HUES64 (cell line): ENCODE results near the gene SPEG. TPM values are rescaled to one million over a fixed set of nuclear protein-coding genes. Genes with fewer than 3 reads are reported as not detected.
"Not testable (repeated sequence)": the region's sequence is repeated elsewhere in the genome, so short reads cannot be mapped to it uniquely, and the experiment has no call there.

Experiments used
- H3K27ac ChIP-seq: 2 replicates; pipeline ENCODE4 v1.7.0; 2013; ENCODE audit warnings: low read depth, low read length, inconsistent platforms
- H3K27me3 ChIP-seq: 2 replicates; pipeline ENCODE4 v1.6.1; 2013; ENCODE audit warnings: mild to moderate bottlenecking, low read length; ENCODE audit not compliant: insufficient read depth
- H3K36me3 ChIP-seq: 2 replicates; pipeline ENCODE4 v1.6.1; 2013; ENCODE audit warnings: mild to moderate bottlenecking, low read length; ENCODE audit not compliant: insufficient read depth
- H3K4me1 ChIP-seq: 2 replicates; pipeline ENCODE4 v1.6.1; 2013; ENCODE audit warnings: mild to moderate bottlenecking, low read length, moderate library complexity; ENCODE audit not compliant: insufficient read depth
- H3K4me3 ChIP-seq: 2 replicates; pipeline ENCODE4 v1.5.1; 2013; ENCODE audit warnings: mild to moderate bottlenecking, low read length, moderate library complexity
- H3K9ac ChIP-seq: 2 replicates; pipeline ENCODE4 v1.6.1; 2013; ENCODE audit warnings: mild to moderate bottlenecking, low read depth, low read length
- H3K9me3 ChIP-seq: 2 replicates; pipeline ENCODE4 v1.6.1; 2013; ENCODE audit warnings: low read depth, low read length; ENCODE audit not compliant: insufficient read depth
- WGBS: fragments of 150-250, 120-280 bp; methylation state at CpG from one replicate; pipeline ENCODE4 v1.1.7; 2013; ENCODE audit warnings: missing lambda C conversion rate; 5-methylcytosine and 5-hydroxymethylcytosine counted together
- polyA plus RNA-seq, 2 experiments: library from polyadenylated mRNA; stranded (reverse); fragments of 50-300 nt; gene quantifications; one replicate each; pipeline ENCODE4 v1.2.3, GENCODE V29; 2013

SPEG gene
- 15.6 TPM for polyA plus RNA-seq (2013, experiment 1 of 2)
- polyA plus RNA-seq (2013, experiment 2 of 2): 21.6 TPM

DNA sequence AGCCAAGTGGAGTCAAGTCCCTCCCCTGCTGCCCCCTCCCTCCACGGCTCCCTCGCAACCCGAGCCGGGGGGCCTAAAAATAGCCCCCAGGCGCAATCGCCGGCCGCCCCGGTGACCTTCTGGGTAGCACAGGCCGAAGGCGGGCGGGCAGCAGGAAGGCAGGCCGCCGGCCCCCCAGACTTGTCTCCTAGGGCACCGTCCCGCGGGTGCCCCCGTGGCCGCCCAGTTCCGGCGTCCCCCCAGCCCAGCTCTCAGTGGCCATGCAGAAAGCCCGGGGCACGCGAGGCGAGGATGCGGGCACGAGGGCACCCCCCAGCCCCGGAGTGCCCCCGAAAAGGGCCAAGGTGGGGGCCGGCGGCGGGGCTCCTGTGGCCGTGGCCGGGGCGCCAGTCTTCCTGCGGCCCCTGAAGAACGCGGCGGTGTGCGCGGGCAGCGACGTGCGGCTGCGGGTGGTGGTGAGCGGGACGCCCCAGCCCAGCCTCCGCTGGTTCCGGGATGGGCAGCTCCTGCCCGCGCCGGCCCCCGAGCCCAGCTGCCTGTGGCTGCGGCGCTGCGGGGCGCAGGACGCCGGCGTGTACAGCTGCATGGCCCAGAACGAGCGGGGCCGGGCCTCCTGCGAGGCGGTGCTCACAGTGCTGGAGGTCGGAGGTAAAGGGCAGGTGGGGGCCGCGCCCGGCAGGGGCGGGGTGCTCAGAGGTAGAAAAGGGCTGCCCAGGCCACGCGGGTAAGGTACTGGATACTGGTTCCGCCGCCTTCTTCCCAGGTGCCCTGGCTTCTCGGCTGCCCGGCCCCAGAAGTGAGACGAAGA is at the start of gene SPEG:
SPEG (plus strand) TSS at position 126 of the 808 bp plus-strand sequence; CDS start at position 261, 135 bp downstream.
- peak within 1 kb of the TSS; percentile 37 for H3K9ac ChIP-seq
- H3K4me3 ChIP-seq: peak within 1 kb of the TSS; percentile 49
- H3K27ac ChIP-seq: no peak within 1 kb of the TSS
- H3K36me3 ChIP-seq: no peaks in the 10 kb centered on the region
- peaks cover 29% of the 10 kb centered on the region for H3K27me3 ChIP-seq
- H3K4me1 ChIP-seq: no peaks in the 10 kb centered on the region
- WGBS: 12% methylated on average over 77 of the region's 77 CpGs
- no peaks in the 10 kb centered on the region for H3K9me3 ChIP-seq

DNA sequence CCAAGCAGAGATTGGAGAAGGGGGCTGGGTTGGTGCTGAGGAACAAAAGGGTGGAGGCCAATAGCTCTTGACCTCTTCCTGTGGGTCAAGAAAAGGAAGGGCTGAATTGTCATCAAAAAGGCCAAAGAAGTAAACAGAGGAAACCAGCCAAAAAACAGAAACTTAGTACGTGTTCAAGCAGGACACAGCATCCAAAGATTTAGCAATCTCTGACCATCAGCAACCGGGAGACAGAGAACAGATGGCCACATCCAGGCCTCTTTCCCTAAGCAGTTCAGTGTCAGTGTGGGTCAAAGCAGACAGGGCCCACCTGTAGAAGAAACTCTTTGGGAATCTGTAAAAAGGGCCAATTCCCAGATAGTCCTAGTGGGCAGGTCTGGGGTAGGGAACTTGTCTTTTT is 49.8 kb upstream of the SPEG start:
- Histone ChIP-seq H3K4me1 (0 out of 2 replicates have a peak, but pooled peaks cover 2% of the 10 kb centered on the region), H3K9ac (no peak overlapping the region), H3K9me3 (no peaks in the 10 kb centered on the region), H3K4me3 (no peak overlapping the region), H3K27ac (no peak overlapping the region), H3K27me3 (no peaks in the 10 kb centered on the region), H3K36me3 (peaks cover 55% of the 10 kb centered on the region)
- WGBS: 92% methylated on average over 2 of the region's 2 CpGs

DNA sequence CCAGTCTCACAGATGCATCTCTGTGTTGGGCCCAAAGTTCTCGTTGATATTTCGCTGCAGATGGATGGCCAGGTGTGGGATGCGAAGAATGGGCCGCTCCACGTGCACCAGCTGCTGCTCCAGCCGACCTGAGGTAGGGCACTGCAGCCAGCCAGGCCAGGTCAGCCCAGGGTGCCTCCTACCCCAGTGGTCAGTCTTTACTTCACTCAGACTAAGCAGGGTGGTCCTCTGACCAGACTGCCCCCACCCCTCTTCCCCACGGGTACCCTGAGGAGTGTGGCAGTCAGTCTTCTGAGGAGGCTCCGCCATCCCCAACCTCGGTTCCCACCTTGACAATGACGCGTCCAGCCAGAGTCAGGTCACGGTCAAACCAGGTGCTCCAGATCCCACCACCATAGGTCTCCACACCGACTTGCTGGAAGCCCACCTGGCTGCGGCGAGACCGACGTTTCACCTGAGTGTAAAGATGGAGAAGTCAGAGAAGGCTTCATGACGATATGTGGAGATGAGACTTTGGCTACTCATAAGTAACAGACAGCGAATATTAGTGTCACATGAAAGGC is 48.6 kb upstream of the SPEG start:
- no peaks in the 10 kb centered on the region for H3K9me3 ChIP-seq
- 0 out of 2 replicates have a peak, but pooled peaks cover 2% of the 10 kb centered on the region for H3K4me1 ChIP-seq
- H3K36me3 ChIP-seq: peaks cover 48% of the 10 kb centered on the region
- 96% methylated on average over 19 of the region's 19 CpGs for WGBS
- no peak overlapping the region for H3K9ac ChIP-seq
- no peak overlapping the region for H3K27ac ChIP-seq
- H3K4me3 ChIP-seq: no peak overlapping the region
- H3K27me3 ChIP-seq: no peaks in the 10 kb centered on the region

DNA sequence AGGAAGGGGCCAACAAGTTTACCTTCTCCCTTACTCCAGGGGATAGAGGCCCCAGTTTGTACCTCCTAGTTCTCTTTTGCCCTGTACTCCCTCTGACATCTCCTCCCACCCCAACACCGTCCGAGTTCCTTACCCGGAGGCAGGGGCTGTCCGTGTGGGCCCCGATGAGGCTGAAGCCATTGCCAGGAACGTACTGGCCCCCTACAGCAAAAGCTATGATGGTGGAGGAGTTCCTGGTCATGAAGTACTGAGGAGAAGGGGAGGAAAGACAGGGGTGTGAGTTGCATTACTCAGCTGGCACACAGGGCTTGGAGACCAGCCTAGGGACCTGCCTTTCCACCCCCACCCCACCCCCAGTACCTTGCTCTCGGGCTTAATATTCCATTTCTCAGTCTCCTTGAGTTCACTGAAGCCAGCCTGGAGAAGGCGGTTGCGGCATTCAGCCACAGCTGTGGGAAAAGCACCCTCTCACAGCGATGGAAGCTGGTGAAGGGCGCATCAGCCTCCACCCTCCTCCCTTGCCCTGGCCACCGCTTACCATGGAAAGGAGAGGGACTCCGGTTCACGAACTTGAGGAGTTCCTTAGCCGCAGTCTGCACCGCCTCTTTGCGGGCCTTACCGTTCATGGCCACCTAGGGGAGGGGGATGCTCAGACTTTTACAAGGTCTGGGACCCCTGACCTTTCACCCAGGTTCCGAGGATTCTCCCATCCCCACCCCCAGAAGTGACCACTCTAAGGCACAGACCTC is 47.9 kb upstream of the SPEG start:
- Histone ChIP-seq H3K9ac (peak overlapping the region; percentile 88), H3K27ac (no peak overlapping the region)

DNA sequence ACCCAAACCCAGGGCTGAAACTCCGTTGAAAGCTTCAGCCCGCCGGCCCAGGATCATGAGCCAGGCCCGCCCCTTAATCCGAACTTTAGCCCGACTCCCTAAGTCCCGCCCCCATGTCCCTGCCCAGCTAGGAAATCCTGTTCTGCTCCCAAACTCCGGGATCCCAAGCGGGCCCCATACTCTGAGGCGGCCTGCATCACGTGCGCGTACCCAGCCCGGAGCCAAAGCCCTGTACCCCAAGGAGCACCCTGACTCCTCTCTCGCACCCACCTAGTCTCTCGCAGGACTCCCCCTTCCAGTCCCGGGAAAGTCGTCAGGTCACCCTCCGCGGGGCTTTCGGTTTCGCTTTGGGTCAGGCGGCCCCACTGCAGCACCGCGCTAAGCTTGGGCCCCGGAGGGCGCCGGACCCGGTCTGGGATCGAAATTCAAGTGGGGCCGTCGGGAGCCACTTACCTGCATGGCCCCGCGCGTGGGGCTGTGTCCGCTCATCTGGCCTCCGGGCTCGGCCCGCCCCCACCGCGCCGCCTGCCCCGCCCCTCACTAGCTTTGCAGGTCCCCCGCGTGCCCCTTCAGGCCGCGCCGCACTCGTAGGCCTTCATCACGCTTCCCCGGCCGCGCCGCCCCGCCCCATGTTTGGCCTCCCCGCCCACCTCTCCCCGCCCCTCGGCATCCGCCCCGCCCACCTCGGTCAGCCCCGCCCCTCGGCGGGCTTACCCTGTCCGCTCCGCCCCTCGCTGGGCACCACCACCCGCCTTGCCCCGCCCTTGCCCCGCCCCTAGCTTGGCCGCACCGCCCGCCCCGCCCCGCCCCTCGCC is 47.1 kb upstream of the SPEG start, which contains the start of gene DNPEP:
DNPEP (minus strand) TSS at position 607 of the 815 bp plus-strand sequence; CDS start at position 489, 118 bp downstream.
- peak within 1 kb of the TSS; percentile 90 for H3K4me3 ChIP-seq
- under 1% methylated on average over 71 of the region's 76 CpGs for WGBS
- H3K36me3 ChIP-seq: peaks cover 34% of the 10 kb centered on the region
- no peaks in the 10 kb centered on the region for H3K27me3 ChIP-seq
- H3K9me3 ChIP-seq: no peaks in the 10 kb centered on the region
- H3K4me1 ChIP-seq: 0 out of 2 replicates have a peak, but pooled peaks cover 2% of the 10 kb centered on the region
- H3K27ac ChIP-seq: peak within 1 kb of the TSS; percentile 34; the same call in 1 of the 2 replicates
- H3K9ac ChIP-seq: peak within 1 kb of the TSS; percentile 88

More for the DNA sequence above, 47.9 kb upstream of the SPEG start:
- Histone ChIP-seq H3K4me1 (0 out of 2 replicates have a peak, but pooled peaks cover 2% of the 10 kb centered on the region), H3K4me3 (peak overlapping the region; percentile 90), H3K27me3 (no peaks in the 10 kb centered on the region), H3K36me3 (peaks cover 42% of the 10 kb centered on the region), H3K9me3 (no peaks in the 10 kb centered on the region)
- WGBS: 56% methylated on average over 19 of the region's 19 CpGs

DNA sequence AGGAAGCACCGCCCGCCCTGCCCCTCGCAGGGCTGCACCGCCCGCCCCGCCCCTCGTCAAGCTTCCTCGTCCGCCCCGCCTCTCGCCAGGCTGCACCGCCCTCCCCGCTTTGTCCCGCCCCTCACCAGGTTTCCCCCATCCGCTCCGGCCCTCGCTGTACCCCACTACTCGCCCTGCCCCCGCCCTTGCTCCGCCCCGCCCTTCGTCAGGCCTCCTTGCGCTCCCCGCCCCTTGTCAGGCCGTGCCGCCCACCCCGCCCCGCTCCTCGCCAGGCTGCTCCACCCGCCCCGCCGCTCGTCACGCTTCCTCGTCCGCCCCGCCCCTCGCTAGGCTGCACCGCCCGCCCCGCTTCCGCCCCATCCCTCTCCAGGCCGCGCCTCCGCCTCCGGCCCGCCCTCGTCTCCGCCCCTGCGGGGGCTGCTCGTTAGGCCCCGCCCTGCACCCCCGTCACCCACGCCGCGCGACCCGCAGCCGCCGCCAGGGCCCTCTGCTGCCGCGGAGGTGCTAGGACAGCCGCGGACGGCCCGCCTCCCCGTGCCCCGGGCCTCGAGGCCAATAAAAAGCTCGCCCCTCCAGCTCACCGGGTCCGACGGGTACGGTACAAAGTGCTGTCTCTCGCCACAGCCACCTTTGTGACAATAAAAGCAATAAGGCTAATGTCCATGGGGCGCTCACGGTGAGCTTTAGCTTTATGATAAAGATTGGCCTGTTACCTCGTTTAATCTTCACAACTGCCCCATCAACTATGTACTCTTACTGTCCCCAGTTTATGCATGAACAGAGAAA is 46.3 kb upstream of the SPEG start:
- H3K27ac ChIP-seq: no peak overlapping the region
- under 1% methylated on average over 78 of the region's 78 CpGs for WGBS

DNA sequence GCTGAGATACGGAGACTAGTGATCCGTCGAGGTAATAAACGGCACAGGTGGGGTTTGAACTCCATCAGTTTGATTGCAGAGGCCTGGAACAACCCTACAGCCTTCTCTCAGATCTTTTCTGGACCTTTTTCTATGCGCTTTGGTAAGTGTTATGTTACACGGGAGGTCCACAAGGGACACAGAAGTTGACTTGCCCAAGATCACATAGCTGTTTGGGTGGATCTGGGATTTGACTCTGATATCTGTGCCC is 45.8 kb upstream of the SPEG start:
- Histone ChIP-seq H3K36me3 (peaks cover 21% of the 10 kb centered on the region), H3K9me3 (no peaks in the 10 kb centered on the region), H3K27ac (no peak overlapping the region), H3K4me3 (peak overlapping the region; percentile 65), H3K27me3 (no peaks in the 10 kb centered on the region), H3K9ac (peak overlapping the region; percentile 43), H3K4me1 (0 out of 2 replicates have a peak, but pooled peaks cover 2% of the 10 kb centered on the region)
- WGBS: 72% methylated on average over 6 of the region's 6 CpGs

More for the DNA sequence above, 46.3 kb upstream of the SPEG start:
- H3K4me1 ChIP-seq: 0 out of 2 replicates have a peak, but pooled peaks cover 2% of the 10 kb centered on the region
- H3K36me3 ChIP-seq: peaks cover 26% of the 10 kb centered on the region
- H3K4me3 ChIP-seq: peak overlapping the region; percentile 65
- peak overlapping the region; percentile 43 for H3K9ac ChIP-seq
- no peaks in the 10 kb centered on the region for H3K27me3 ChIP-seq
- no peaks in the 10 kb centered on the region for H3K9me3 ChIP-seq

DNA sequence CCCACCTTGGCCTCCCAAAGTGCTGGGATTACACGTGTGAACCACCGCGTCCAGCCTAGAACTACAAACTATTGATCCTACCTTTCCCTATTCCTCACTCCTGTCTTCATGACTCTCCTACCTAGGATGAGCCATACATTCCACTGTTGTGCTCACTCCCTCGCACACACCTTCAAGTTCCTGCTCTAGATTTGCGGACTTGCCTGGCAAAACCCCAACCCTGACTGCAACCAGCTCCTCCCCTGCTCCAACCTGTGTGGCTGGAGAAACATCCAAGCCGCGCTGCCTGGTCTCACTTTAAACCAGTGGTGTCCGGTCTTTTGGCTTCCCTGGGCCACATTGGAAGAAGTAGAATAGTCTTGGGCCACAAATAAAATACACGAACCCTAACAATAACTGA is 41.9 kb upstream of the SPEG start:
- H3K9ac ChIP-seq: no peak overlapping the region
- H3K27me3 ChIP-seq: no peaks in the 10 kb centered on the region
- no peaks in the 10 kb centered on the region for H3K36me3 ChIP-seq
- no peaks in the 10 kb centered on the region for H3K9me3 ChIP-seq
- no peak overlapping the region for H3K27ac ChIP-seq
- 94% methylated on average over 9 of the region's 9 CpGs for WGBS
- H3K4me3 ChIP-seq: no peak overlapping the region
- 0 out of 2 replicates have a peak, but pooled peaks cover 2% of the 10 kb centered on the region for H3K4me1 ChIP-seq

DNA sequence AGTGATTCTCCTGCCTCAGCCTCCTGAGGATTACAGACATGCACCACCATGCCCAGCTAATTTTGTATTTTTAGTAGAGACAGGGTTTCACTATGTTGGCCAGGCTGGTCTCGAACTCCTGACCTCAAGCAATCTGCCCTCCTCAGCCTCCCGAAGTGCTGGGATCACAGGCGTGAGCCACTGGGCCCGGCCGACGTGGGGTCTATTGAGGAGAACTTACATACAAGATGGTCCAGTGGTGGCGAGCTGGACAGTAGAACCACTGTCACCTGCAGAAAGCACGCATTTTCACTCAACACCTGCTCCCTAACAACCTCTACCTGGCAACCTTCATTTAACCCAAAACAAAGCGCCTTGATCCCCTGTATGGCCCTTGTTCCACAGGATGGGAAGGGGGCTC is 39.6 kb upstream of the SPEG start:
- WGBS: 94% methylated on average over 9 of the region's 9 CpGs
- H3K36me3 ChIP-seq, H3K9ac ChIP-seq, H3K4me1 ChIP-seq, H3K27ac ChIP-seq, H3K27me3 ChIP-seq, H3K4me3 ChIP-seq, H3K9me3 ChIP-seq: not testable (repeated sequence)

DNA sequence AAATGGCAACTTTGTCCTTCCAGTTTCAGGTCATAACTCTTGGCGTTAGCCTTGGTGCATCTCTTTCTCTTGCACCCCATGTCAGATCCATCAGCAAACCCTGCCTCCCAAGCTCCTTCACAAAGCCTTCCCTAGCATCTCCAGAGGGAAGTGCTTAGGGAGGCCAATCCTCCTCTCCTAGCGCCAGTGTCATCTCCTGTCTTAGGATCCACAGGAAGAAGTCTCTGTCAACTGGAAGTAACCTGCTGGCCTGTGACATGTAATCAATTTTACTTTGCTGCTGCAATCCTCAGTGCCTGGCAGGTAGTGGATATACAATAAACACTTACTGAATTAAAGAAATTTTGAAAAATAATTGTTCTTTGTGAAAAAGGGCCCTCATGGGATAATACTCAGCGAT is 39.0 kb upstream of the SPEG start:
- no peaks in the 10 kb centered on the region for H3K27me3 ChIP-seq
- 92% methylated on average over 3 of the region's 3 CpGs for WGBS
- H3K4me1 ChIP-seq: no peaks in the 10 kb centered on the region
- H3K4me3 ChIP-seq: no peak overlapping the region
- no peaks in the 10 kb centered on the region for H3K36me3 ChIP-seq
- H3K9me3 ChIP-seq: no peaks in the 10 kb centered on the region
- no peak overlapping the region for H3K9ac ChIP-seq
- H3K27ac ChIP-seq: no peak overlapping the region
